Stimulated activated CD4-positive, alpha-beta T cell treated with anti-CD3 and anti-CD28 coated beads, Interleukin-12 subunit alpha, Interleukin-12 subunit beta, amount 100 ng/mL, for 24 hours (primary cell): Measurements from ENCODE around the gene RIN3.

Experiments used
- DNase-seq, 2 experiments: peaks; one replicate each; pipeline ENCODE4 v3.0.0-alpha.2; 2020; ENCODE audit warnings: low read depth in 2 of 2

RIN3 gene

DNA sequence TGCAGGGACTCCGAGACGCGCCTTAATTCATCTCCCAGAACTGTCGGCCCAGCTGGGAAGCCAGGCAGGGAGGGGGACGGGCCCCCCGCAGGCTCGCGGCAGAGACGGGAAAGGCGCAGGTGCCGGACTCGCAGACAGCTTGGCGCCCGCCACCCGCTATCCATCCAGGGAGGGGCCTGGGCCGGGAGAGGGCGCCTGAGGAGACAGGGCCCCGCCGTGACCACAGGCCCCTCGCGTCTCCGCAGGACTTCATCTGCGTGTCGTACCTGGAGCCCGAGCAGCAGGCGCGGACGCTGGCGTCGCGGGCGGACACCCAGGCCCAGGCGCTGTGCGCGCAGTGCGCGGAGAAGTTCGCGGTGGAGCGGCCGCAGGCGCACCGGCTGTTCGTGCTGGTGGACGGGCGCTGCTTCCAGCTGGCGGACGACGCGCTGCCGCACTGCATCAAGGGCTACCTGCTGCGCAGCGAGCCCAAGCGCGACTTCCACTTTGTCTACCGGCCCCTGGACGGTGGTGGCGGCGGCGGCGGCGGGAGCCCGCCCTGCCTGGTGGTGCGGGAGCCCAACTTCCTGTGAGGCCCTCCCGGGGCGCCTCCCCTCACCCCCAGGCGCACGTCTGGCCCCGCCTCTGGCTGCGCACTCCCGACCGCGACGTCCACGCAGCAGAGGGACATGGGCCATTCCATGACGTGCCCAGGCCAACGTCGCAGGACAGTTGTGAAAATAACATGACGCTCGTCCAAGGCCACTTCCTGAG lies 174.3 kb downstream of the RIN3 start:
- no peak for DNase-seq

DNA sequence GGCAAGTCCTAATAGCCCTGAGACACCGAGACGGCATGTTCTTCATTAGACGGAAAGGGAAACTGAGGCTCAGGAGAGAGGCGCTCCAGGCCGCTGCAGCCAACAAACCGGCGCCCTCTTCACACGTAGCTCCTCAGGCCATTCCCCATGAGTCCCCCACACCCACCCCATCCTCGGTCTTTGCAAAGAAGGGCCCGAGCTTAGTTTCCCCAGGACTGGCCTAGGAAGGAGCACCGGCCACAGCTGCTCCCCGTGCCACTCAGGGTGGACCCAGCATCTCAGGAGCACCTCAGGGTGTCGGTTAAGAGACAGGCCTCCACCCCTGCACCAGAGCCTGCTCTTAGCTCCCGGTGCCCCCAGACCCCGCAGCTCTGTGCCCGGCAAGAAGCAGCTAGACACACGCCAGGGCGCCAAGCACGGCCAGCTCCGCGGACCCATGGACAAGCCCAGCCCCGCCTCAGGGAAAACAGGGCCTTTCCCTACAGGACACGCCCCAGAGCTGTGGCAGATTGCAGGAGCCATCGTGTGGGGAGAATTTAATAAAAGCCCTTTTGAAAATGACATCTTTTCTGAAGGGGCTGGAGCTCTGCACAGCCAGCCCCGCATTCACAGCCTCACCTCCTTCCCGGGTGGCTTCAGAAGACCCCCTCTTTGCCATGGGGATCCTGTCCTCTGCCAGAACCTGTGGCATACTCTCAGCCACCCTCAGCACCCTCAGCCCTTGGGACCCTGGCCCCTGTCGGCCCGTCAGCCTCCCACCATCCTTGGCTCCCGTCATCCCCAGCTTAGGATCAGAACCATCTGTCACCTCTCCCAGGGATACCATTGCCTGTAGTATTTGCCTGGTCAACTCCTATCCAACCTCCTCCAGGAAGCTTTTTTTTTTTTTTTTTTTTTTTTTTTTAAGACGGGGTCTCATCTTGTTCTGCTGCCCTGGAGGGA lies 175.1 kb downstream of the RIN3 start:
- DNase-seq, result no peak

DNA sequence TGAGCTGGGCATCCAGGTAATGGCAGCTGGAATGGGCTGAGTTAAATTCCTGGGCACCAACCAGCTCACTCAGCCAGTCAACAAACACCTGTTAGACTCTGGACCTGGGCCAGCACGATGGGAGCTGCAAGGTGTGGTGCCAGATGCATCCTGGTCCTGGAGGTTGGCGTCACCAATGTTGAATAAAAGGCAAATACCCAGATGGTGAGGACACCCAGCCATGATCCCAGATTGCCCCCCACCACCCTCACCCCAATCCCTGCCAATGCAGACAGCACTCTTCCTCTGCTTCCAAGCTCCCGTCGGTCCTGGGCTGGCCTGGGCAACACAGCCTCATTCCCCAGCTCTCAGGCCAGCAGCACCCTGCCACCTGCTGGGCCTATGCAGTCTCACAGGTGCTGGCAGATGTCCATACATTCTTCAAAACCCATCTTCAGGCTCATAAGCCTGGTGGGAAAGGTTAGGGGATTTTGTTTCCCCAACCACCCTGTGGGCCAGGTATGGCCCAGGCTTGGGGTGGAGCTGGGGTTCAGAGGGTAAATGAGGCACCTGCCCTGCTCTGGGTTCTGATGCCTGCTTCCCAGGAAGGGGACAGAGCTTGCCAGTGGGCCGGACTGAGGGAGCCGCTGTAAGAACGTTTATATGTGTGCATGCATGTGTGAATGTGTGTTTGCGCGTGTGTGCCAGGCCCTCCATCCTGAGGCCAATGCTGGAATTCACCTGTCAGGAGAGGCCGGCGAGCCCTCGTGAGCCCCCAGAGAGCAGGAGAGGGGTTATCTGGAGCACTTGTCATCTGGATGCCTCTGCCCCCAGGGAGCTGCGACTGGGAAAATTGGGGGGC lies 176.8 kb downstream of the RIN3 start:
- no peak for DNase-seq

DNA sequence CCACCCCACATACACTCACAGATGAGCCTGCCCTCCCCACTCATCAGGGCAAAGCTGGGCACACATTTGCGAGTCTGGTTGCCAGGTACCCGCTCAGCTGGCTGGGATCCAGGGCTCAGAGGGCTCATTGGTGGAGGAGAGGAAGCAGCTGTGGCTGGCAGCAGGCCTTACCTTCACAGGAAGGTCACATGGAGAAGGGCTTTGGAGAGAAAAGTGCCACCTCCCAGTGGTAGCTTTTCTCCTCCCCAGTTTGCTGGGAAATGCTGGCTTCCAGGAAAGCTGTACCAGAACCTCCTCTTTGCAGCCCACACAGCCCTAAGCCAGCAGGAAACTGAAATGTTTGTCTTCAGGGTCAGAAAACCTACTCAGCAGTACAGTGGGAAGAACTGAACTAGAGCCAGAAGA lies 179.2 kb downstream of the RIN3 start:
- DNase-seq, result no peak

DNA sequence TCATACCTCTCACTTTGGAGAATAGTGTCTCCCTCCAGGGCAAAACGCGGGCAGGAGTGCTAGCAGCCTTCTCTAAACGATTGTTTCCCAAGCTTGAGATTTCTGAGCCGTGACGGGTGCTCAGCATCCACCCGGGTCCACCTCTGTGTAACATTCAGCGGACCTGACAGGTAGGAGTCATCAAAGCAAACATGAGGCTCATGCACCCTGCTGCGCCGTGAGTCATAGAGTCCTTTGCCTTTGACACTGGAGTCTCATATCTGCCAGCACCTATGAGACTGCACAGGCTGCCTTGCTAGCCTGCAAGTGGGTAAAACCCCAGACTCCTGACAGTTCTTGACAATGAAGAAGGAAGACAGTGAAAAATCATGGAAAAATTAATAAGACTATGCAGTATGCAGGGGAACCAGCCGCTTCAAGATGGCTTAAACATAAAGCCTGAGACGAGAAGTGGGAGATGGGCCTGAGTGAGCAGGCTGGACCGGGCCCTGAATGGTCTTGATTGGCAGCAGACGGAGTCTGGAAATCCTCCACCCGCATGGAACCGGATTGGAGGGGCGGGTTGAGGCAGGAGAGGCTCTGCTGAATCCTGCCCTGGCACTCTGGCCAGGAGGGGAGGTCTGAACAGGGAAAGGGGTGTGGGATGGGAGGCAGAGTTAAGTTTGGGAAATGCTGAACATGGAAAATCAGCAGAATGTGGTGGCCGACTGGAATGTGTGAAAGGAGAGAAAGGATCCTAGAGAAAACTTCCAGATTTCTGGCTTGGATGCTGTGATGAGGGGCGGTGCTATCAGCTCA lies 180.6 kb downstream of the RIN3 start:
- DNase-seq, result no peak

DNA sequence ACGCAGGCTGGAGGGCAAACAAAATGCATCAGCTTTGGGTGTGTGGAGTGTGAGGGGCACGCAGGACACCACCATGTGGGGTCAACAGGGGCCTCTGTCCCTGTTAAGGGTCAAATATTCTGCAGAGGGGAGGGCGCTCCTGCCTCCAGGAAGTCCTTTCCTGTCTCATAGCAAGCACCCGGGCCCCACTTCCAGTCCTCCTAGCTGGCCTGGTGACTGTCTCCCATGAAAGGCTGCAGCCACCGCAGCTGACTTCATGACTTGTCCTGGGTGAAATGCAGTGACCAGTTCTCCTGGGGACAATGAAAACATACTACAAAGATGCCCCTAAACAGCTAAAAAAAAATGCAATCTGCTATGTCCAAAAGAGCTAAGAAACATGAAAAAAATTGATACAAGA lies 181.2 kb downstream of the RIN3 start:
- DNase-seq, result no peak

DNA sequence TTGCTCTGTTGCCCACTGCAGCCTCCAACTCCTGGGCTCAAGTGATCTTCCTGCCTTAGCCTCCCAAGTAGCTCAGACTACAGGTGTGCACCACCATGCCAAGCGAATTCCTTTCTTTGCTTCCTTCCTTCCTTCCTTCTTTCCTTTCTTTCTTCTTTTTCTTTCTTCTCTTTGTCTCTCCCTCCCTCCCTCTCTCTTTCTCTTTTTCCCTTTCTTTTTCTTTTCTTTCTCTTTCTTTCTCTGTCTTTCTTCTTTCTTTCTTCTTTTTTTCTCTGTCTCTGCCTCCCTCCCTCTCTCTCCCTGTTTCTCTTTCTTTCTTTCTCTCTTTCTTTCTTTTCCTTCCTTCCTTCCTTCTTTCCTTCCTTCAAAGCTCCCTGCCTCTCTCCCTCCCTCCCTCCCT lies 182.0 kb downstream of the RIN3 start:
- DNase-seq, result no peak

DNA sequence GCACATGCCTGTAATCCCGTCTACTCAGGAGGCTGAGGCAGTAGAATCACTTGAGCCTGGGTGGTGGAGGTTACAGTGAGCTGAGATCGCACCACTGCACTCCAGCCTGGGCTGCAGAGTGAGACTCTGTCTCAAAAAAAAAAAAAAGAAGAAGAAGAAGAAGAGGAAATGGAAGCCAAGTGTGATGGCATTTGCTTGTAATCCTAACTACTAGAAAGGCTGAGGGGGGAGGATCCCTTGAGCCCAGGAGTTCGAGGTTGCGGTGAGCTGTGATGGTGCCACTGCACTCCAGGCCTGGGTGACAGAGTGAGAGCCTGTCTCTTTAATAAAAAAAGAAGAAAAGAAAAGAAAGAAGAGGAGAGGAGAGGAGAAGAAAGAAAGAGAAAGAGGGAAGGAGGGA lies 182.8 kb downstream of the RIN3 start:
- DNase-seq, result no peak

DNA sequence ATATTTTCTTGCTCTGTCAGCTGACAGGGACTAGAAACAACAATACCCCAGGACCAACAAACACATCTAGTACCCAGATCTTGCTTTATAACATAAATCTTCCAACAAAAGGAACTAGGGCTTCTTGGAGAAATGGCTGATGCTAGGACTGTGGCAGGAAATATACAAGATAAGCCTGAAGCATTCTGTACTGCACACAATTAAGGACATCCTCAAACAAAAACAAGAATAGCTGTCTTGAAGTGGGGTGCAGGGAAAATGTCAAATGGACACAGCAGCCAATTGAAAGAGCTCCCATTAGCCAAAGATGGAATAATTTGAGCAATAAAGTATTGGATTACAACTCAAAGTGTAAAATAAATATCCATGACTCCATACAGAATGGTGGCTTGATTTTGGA lies 184.8 kb downstream of the RIN3 start:
- no peak for DNase-seq

DNA sequence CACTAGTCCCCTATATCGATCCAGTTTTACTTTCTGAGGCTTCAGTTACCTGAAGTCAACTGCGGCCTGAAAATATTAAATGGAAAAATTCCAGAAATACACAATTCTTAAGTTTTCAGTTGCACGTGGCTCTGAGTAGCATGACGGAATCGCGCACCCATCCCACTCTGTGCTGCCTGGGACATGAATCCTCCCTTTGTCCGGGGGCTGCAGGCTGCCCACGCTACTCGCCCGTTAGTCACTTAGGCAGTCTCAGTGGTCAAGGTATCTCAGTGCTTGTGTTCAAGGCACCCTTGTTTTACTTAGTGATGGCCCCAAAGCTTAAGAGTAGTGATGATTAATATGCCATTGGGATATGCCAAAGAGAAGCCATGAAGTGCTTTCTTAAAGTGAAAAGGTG lies 188.2 kb downstream of the RIN3 start:
- DNase-seq, result no peak

DNA sequence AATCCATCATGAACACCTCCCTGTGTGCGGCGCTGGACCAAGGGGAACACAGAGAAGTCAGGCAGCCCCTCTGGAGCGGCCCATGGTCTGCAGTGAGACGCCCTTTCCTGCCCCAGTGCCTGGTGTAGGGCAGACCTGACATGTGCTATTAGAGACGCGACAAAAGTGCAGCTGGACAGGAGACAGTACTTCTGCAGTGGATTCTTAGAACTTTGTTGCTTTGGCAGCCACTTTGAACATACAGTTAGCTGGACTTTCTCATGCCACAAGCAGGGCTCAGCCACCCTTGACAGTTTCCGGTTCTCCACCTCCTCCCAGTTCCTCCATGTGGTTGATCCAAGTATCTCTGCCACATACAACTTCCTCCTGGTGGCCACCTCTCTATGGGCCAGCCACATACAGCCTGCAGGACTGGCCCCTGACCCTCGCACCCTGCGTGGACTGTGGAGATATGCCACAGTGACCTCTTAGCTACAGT lies 188.9 kb downstream of the RIN3 start:
- DNase-seq, result no peak

DNA sequence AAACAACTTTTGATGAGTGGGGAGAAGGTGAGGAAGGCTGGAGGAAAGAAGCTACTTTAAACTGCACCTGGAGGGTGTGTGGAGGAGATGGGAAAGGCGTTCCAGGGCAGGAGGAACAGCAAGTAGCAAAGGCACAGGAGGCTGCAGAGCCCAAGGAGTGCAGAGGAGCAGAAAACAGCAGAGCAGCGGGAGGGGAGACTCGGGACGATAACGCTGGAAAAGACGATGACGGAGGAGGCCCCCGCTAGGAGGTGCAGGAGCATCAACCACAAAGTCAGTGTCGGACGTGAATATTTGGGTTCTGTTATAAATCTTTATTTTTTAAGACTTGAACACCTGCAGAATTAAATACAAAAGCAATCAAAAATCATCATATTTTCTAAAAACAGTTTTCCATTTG lies 189.9 kb downstream of the RIN3 start:
- no peak for DNase-seq

DNA sequence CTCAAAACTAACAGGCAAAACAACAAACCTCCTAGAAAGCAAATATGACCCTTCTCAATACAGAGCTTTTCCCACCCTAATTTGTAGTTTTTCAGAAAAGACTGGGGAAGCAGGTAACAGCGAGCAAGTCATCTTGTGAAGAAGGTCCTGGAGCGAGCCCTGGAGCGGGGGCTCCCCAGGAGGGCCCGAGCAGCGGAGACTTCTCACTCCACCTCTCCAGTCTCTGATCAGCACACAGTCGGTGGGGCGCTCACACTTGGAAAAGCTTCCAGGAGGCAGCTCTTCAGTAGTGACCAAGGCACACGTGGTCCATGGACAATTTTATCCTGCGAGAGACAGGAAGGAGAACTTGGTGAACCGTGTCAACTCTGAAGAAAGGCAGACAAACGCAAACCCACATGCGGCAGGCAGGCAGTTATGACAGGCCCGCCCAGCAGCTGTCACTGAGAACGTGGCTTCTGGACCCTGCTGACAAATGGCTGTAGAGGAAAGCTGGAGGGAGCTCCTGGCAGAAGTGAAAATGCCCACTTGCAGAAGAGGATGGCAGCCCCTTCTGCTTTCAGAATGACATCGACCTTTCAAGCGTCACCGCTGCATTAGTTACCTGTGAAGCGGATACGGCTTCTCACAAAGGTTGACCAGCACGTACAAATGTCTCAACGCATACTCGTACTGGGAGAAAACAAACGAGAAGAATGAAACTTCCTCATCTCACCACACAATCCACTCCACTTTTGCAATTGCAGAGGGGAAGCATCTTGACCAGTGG lies 190.6 kb downstream of the RIN3 start:
- no peak for DNase-seq

DNA sequence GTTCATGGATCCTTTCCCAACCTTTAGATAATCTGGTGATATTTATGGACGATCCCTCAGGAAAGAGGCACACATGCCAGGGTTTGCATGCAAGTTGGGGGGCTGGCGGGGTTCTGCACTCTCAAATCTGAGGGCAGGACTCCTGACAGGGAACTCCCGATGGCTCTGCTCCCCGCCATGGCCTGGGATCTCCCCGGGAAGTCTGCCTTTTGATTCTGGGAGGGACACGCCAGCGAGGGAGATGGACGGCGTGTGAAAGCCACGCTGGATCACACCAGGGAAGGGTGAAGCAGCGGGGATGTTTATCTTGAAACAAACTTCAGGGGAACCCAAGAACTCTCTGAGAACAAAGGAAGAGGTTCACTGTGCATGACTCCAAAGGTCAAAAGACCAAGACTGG lies 191.2 kb downstream of the RIN3 start:
- no peak for DNase-seq

DNA sequence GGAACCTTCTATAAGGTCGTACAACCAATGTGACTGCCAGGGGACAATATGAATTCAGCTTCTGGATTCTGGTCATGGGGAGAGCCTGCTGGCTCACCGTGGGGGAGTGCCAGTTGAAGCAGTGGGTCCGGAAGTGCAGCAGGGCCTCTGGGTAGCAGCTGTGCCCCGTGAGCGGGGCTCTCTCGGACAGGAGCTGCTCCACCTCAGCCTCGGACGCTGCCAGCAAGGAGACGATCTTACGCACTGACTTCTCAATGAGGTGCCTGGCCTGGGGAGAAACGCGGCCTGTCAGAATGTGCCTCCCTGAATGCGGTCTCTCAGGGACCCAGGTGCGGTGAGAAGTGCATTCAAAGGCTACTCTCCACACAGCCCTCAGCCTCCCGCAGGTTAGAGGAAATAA lies 192.8 kb downstream of the RIN3 start:
- DNase-seq, result no peak

DNA sequence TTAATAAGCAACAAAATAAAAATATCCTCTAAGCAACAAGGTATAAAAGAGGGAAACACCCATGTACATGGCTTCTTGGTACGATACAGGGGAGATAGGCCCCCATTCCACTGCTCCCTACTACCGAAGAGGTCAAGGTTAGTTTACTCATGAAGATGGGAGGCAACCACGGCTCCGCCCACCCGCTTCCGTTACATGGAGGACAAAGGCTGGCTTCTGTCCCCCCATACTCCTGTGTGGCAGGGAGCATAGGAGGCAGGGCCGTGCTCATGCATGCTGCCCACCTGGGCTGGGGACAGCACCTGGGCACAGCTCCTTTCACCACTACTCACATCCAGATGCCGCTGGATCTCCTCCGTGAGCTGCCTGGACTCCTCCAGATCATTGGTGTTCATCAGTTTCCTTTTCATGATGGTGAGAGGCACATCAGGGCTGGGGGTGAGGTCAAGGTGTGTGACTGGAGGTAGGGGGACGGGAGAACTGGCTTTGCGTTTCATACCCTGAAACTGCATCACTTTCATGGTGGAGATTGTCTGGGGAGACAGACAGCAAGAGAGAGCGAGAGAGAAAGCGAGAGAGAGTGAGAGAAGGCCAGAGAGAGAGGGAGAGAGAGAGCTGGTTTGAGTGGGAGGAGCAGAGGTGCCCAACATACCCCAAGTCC lies 195.9 kb downstream of the RIN3 start:
- DNase-seq, result no peak

DNA sequence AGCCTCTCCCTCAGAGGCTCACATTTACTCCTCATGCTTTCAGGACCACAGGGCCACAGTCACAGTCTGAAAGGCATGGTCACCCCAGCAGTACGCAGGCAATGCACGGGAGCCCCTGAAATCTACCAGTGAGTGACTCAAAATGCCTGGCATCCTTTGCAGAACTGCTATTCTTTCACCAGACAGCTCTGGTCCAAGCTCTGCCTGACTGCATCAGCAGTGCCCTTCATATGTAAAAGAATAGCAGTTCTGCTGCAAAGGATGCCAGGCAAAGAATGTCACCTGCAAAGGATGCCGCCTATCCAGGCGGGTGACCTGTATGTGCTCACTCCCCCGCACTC lies 196.4 kb downstream of the RIN3 start:
- no peak for DNase-seq

DNA sequence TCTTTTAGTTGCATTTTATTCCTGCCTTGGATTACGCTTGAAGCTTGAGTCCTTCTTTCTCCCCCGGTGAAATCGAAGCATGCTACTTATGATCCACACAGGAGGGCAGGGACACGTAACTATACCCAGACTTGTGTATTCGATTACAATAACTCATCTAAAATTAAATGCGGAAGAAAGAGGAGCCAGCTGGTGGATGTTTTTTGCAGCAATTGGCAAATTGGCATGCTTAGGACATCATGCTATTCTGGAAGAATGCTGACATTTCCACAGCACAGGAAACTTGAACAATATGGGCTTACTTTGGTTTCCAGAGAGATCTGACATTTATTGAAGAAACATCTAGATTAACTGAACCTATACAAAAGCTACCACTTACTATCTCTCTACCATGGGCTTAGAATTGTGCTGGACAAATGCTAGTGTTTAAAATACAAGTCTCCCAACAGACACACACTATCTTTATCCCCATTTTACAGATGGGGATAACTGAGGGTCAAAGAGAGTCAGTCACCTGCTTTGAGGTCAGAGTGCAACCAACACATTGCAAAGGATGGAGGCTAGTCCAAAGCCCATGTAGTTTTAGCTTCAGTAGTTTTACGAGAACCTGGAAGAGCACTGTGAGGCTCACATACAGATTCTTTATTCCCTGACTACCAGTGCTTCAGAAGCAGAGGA lies 198.5 kb downstream of the RIN3 start:
- no peak for DNase-seq

DNA sequence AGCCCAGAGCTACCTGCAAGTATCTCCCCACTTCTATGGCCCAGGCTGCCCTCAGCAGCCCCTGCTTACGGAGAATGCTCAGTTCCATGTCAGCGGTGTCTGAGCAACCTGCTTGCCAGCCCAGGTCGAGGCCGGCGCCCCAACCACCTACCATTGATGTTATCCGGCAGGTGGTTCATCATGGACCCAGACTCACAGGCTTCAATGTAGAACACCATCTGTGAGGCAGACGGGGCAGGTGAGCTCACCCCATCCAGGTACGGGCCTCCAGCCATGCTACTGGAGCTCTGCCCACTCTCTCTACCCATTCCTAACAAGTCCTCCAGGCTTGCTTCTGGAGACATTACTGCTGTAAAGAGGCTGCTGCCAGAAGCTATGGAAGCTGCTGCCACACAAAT lies 199.1 kb downstream of the RIN3 start:
- DNase-seq, result no peak
